GM21619 (cell line): ENCODE measurements around the gene EPB41.
A peak's percentile ranks its signal among the peaks of the same experiment; 100 is the strongest.
"Not testable (repeated sequence)": the region's sequence is repeated elsewhere in the genome, so short reads cannot be mapped to it uniquely, and the experiment has no call there.

Source experiments
- ATAC-seq: cut with Tn5 transposase; IDR thresholded peaks from one replicate; pipeline ENCODE4 v1.9.1; 2021; ENCODE audit not compliant: unreplicated experiment

The EPB41 gene

DNA sequence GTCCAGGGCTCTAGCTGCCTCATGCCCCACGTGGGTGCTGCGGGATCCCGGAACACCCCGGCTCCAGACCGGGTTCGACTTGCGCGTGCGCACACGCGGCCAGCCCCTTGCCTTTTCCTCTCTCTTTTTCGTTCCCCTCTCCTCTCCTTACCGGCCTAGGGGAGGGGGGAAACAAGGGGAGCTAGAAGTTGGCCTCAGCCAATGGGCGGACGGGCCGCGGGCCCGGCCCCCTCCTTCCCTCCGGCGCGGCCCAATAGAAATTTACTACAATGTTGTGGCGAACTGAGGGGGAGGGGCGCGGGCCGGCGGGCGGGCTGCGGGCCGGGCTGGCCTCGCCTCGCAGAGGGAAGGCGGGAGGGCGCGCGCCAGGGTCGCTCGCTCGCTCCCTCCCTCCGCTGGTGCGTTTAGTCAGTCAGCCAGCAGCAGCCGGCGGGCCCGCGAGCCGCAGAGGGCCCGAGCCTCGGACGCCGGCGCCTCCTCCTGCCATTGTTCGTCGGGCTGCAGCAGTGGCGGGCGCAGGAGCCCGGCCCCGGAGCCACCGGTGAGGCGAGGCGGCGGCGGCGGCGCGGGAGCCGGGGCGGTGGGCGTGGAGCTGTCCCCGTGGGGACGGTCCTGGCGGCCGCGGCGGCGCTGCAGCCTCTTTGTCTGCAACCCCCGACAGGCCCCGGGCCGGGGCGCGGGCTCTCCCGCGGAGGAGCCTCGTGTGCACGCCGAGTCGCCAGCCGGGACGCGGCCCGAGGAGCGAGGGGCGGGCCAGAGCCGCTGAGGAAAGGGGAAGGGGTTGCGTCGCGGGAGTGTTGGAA is at the start of gene EPB41:
TSS of gene EPB41 (plus strand) at position 342 of the 803 bp plus-strand sequence. CDS start 72,869 bp downstream, outside the sequence.
- peak; percentile 90 for ATAC-seq

DNA sequence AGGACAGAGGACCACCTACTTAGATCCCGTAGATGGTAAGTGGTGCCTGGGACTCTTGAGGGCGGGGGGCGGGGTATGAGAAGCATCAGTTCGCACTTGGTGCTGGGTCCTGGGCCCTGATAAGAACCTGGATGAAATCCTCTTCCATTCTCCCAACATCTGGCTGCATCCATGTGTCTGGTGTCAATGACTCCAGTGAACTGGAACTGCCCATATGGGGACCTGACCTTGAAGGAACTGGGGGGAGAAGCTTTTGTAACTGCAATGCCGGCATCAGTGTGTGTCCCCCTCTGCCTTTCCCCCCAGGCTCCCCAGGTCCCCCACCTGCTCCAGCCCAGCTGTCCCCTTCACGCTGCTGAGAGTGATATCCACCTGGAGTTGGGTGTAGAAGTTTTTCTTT is 49.7 kb upstream of the EPB41 start:
- ATAC-seq = no peak

DNA sequence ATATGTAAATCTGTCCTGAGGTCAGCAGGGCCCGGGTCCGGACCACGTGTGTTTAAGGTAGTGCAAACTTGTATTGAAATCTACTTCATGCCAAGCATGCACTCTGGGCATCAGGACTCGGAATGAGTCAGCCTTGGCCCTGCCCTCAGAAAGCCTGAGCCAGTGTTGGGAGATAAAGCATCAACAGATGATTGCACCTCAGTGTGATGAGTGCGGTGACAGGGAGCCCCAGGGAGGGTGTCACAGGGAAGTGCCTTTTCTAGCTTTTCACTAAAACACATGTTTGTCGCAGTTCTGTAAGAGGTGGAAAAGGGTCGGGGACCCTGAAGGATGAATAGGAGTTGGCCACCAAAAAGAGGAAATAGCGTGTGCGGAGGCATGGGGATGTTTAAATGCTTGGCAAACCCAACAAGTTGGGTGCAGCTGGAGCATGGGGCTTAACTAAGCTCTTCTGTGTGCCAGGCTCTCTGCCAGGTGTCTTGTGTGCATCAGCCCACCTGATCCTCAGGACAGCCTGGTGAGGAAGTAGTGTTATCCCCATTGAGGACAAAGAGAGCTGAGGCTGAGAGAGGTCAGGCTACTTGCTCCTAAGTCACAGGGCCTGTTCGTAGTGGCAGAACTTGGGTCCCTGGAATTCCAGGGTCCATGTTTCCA is 48.2 kb upstream of the EPB41 start:
- ATAC-seq = no peak

DNA sequence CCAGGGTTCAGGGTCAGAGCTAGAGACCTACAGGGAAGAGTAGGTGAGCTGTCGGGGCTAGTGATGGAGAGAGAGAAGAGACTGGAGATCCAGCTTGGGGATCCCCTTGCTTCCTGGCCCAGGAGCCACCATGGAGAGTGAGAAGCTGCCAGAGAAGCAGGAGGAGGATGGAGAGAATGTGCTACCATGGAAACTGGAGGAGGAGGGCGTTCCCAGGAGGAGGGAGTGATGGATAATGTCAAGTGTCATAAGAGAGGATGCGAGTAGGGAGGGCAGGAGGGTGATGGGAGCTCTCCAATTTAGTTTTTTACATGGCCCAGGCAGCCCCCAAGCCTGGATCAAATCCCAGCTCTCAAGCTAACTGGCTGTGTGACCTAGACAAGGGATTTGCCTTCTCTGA is 46.5 kb upstream of the EPB41 start:
- no peak for ATAC-seq

DNA sequence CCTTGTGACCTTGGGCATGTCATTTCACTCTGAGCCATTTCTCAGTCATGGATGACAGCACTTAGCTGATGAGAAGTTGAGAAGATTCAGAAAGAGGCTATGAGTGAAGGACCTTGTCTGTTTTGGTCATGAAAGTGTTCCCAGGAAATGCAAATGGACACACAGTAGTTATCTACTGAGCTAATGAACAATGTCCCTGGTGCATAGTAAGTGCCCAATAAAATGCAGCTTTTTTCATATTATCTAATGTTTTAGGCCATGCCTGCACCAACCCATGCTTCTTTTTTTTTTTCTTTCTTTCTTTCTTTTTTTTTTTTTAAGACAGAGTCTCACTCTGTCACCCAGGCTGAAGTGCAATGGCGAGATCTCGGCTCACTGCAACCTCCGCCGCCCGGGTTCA is 44.4 kb upstream of the EPB41 start:
- ATAC-seq = no peak

DNA sequence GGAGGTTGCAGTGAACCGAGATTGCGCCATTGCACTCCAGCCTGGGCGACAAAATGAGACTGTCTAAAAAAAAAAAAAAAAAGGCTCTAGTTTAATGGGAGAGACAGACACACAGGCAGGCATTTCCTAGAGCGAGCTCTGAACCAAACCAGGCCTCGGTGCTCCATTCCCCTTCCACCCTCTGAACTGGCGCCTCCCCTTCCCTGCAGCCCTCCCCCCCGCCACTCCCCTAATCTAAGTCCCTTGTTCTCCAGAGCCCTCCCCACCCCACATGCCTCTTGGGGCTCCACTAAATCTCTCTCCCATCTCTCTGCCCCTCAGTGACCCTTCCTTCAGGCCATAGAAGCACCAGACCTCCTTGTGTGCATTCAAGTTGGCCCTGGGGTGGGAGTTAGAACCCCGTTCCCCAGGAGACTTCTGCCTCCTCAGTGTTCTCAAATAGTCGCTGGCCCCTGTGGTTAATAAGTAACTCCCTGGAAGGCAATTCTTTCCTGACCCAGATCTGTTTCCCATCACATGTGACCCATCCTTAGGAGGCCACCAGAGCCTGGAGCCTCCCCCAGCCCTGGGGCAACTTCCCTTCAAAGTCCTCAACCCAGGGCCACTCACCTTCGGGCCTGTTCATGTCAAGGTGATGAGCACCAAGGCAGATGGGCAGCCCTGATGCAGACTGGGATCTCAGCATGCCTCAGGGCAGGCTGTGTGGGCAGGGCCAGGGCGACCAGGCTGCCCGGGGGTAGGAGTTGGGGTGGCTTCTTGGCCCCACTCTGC is 42.6 kb upstream of the EPB41 start:
- no peak for ATAC-seq

DNA sequence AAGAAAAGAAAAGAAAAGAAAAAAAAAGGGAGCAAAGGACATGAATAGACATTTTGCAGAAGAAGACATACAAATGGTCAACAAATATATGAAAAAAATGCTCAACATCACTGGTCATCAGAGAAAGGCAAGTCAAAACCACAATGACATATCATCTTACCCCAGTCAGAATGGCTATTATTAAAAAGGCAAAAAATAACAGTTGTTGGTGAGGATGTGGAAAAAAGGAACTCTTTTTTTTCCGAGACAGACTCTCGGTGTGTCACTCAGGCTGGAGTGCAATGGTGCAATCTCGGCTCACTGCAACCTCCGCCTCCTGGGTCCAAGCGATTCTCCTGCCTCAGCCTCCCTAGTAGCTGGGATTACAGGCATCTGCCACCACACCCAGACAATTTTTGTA is 39.2 kb upstream of the EPB41 start:
- not testable (repeated sequence) for ATAC-seq

DNA sequence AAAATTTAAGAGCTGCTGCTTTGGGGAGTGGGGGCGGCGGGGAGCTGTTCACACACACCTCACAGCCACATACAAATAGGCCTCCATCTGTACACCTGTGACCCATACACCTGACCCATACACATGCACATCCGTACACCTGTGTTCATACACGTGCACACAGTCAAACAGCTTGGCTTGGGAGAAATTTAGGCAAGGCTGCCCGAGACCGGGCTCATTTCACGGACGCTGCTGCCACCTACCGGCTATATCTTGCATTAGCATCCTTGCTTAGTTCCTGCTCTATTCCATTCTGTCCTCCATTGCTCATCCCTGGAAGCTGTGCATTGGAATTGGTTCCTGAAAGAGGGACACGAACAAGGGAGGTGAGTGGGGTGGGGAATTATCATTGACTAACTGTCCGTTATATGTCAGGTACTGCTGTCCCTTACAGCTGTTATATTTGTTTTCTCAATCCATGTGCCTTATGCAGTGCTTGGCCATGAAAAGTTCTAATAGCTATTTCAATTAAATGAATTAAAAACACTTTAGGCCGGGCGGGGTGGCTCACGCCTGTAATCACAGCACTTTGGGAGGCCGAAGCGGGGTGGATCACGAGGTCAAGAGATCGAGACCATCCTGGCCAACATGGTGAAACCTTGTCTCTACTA is 37.1 kb upstream of the EPB41 start:
- ATAC-seq = no peak

DNA sequence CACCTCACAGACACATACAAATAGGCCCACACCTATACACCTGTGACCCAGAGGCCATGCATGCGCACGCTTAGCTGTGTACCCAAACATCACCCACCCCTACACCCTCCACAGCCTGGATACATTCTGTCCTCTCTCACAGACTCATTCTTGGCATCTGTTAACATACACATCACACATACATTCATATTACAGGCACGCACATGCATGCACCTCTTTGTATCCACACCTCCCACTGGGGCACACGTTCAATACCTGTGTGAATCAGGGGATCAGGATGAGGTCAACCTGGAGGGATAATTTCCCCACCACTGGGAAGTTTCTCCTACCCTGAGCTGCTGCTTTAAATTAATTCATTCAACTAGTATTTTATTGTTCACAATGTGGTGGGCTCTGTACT is 35.6 kb upstream of the EPB41 start:
- no peak for ATAC-seq

DNA sequence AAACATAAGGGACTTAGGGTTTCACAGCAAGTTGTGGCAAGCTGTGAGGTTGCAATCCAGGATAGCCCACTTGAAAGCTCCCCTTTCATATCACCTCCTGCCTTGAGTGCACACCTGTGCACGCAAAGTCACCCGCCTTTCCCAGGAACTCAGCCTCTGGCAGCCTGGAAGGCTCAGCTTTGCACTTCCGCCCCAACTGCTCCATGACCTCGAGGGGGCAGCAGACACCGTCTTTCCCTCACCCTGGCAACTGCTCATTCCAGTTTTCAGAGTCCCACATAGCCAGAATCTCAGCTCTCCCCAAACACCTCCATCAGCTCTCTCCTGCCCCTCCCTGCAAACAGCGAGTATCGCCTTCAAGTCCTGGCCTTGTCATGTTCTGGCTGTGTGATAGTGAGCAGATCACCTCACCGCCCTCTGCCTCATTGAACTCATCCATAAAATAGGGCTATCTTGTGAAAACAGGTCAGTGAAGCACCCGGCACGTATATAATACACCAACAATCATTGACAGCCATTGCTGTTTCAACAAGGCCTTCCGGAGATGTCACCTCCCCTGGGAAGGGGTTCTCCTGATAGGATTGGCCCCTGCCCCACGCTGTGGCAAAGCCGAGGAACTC is 32.2 kb upstream of the EPB41 start:
- peak; percentile 37 for ATAC-seq

DNA sequence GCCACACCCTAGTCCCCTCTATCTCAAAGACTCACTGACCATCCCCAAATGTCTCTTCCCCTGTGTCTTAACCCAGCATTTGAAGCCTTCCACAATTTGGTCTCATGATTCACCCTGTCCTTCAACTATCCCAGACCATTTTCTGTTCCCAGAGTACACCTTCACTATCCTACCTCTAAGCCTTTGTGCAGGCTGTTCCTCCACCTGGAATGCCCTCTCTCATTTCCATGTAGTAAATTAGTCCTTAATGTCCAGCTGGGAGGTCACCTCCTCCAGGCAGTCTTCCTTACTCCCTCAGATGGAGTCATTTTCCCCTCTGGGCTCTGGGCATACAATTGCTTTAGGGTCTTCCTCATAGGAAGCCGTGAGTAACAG is 31.1 kb upstream of the EPB41 start:
- no peak for ATAC-seq

DNA sequence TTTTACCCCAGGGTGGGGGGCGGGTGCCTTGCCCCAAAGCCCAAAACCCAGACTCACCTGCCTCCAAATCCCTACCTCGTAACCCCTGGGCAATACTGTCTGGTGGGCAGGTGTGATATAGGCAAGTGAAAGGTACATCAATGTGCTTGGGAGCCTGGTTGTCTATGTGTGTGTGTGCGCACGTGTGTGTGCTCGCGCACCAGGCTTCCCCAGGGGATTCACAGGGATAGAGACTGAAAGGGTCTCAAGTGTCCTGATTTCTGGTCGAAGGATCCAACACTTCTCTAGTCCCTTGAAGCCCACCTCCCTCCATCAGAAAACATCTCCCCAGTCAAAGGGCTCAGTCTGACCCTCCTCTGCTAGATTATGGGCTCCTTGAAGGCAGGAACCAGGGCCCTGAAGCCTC is 28.9 kb upstream of the EPB41 start:
- no peak for ATAC-seq

DNA sequence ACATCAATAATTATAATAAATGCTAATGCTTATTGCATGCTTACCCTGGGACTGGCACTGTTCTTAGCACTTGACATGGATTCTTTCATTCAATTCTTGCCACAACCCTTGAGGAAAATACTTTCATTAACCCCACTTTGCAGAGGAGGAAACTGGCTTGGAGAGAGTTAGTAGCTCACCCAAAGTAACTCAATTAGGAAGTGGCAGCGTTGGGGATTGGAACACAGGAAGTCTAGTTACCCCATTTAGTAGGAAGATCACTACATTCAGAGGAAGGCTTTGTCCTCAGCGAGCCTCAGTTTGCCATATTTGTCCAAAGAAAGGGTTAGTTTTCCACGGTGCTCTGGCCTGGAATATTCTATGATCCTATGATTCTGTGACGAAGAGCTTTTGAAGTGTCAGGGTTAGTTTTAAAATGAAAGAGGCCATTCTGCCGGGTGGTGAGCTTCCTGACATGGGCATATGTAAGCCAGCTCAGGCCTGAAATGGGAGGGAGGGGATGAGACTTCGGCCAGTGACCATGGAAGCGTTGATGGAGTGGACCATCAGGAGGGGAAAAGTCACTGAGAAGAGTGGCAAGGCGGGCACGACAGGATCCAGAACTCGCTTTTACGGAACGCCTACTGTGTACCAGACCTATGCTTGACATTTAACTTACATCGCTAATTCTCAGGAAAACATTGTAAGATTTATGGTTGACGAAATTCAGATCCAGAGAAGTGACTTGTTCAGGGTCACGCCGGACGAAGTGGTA is 28.2 kb upstream of the EPB41 start:
- ATAC-seq = no peak

DNA sequence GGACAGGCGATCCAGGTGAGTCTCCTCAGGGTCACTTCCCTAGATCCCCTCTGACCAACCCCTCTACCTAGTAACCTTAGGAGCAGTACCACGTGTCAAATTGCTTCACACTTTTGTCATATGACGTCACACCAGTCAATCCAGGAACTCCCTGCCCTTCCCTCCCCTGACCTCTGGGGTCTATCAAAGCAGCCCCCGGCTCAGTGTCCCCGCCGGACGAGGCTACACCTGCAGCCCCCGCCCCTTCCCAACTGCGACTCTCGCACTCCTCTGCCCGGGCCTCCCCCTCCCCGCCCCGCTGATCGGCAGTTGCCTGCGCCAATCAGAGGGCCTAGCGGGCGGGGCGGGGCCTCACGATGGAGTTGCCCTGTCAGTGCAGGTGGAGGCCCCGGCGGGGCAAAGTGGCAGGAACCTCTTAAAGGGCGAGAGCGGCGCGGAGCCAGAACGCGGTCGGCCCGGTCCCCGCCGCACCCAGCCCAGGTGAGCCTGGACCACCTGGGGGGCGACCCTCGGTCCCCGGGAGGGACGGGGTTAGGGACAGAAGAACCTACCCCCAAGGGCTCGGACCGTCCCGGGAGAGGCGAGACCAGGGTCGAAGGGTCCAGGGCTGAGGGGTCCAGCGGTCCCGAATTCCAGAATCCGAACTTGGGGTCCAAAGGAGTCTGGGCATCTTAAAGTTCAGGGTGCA is 27.5 kb upstream of the EPB41 start:
- ATAC-seq = peak; percentile 58

DNA sequence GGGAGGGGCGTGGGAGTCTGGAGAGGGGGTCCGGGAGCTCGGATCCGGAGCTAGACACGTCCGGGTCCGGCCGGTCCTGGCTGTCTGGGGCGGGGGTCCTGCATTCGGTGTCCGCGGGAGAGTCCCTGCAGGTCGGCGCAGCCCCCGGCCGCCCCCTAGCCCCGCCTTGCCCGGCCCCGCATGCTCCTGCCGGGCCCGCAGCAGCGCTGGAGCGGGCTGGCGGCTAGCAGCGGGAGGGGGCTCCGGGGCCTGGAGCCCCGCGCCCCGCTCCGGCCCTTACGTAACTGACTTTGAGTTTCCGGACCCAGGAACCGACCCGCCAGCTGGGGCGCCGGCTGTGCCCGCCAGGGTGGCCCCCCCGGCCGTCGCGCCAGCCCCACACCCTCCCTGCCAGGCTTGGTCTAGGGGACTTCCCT is 26.9 kb upstream of the EPB41 start:
- ATAC-seq = peak; percentile 10

DNA sequence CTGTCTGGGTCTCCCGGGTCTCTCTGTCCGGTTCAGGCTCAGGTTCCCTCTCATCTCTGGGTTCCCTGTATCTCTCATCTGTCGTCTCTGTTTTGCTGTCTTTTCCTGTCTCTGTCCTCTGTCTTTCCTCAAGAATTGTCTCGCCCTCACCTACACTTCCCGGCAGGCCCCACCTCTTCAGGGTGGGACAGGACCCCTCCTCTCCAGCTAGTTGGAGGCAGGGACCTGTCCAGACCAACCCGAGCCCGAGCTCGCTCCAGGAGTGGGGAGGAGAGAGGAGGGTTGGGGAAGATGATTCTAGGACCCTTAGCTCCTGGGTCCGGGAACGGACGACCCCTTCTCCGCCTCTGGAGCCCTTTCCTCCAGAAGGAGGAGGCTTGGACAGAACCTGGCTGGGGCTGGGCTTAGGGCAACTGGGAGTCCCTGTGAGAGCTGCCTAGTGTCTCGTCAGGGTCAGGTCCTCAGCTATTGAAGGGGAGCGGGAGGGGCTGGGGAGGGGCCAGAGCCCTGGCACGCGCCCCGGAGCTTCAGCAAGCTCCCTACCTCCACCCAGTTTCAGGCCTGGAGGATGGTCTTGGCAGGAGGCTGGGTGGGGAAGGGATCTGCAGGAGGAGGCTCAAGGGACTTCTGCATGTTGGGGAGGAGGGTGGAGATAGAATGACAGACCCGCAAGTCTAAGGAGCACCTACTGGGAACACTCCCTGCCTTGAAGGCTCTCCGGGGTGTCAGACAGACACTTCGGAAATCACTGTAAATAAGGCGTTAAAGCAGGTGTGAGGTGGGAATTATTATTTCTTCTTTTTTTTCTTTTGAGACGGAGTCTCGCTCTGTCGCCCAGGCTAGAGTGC is 26.3 kb upstream of the EPB41 start:
- no peak for ATAC-seq

DNA sequence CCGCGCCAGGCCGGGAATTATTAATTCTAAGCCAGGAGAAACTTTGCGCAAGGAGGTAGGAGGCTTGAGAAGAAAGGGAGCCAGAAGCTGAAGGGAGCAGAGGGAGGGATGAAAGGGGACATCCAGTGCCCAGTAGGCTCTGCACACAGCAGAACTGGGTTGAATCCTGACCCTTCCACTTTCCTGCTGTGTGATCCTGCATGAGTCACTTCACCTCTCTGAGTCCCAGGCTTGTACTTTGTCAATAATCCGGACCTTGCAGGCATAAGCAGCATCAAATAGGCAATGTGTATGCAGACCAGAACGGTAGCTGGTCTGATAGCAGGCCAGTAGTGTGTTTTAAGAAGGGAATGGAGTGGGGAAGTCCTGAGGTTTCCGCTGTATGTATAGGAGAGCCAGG is 25.5 kb upstream of the EPB41 start:
- ATAC-seq = no peak

DNA sequence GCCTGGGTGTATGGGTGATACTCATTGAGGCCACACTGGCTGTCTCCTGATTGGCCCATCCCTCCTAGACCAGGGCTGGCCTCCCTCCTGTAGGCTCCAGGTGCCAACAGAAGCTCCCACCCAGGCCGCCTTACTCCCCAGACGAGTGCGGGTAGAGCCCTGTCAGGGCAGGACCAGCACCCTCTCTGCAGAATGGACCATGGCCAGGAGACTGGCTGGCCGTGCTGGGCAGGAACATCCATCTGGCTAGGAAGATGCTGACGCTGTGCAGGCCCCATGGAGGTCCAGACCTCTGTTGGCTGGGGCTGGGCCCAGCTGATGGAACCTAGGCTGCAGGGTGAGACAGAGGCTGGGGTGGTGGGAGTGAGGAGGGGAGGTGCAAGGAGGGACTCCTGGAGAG is 25.0 kb upstream of the EPB41 start:
- no peak for ATAC-seq

DNA sequence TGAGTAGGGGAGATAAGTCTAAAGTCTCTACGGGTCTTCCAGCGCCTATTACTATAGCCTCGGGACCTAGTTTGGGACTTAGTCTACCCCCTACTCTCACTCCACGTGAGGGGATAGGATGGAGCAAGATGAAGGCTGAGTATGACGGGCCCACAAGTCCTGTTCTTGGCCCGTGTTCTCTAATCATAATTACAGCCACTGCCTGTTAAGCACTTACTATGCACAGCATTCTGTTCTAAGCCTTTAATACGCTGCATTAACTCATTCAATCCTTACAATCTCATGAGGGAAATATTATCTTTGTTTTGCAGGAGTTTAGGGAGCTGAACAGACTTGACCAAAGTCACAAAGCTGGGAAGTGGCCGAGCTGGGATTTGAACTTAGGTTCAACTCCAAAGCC is 23.9 kb upstream of the EPB41 start:
- ATAC-seq = no peak
